HG02884 (cell line): ENCODE measurements around the gene TEX52.
A peak's percentile ranks its signal among the peaks of the same experiment; 100 is the strongest.

Experiments
- ATAC-seq: cut with Tn5 transposase; IDR thresholded peaks from one replicate; pipeline ENCODE4 v1.9.1; 2021; ENCODE audit warnings: mild to moderate bottlenecking, moderate library complexity; ENCODE audit not compliant: unreplicated experiment

Gene TEX52

GRCh38 chr12:2857021-2857431, at the start of gene TEX52:
TSS of gene TEX52 (minus strand) at chr12:2857039. CDS start at chr12:2857026, 13 bp downstream.
- ATAC-seq, result no peak

- ATAC-seq, result no peak
These were observed 47.4 kb upstream of the TEX52 start for GRCh38 chr12:2904260-2904659.

- no peak for ATAC-seq
These were observed 45.5 kb upstream of the TEX52 start for GRCh38 chr12:2902272-2902880.

GRCh38 chr12:2900642-2901041, 43.8 kb upstream of the TEX52 start:
- no peak for ATAC-seq

- ATAC-seq, result no peak
These were observed 40.6 kb upstream of the TEX52 start for GRCh38 chr12:2897418-2897817.

GRCh38 chr12:2895511-2895910, 38.7 kb upstream of the TEX52 start:
- ATAC-seq, result no peak

- no peak for ATAC-seq
These were observed 38.2 kb upstream of the TEX52 start for GRCh38 chr12:2895051-2895451.

- no peak for ATAC-seq
These were observed 36.2 kb upstream of the TEX52 start for GRCh38 chr12:2893007-2893406.

GRCh38 chr12:2892246-2892645, 35.4 kb upstream of the TEX52 start:
- ATAC-seq, result no peak

- ATAC-seq, result no peak
These were observed 34.6 kb upstream of the TEX52 start for GRCh38 chr12:2891240-2892053.

- ATAC-seq, result peak; percentile 98
These were observed 33.8 kb upstream of the TEX52 start, which contains the start of gene TULP3 for GRCh38 chr12:2890388-2891239. TSS of gene TULP3 (plus strand) at chr12:2890891. CDS start at chr12:2890948, 57 bp downstream.

- ATAC-seq, result no peak
These were observed 33.2 kb upstream of the TEX52 start for GRCh38 chr12:2890001-2890387.

GRCh38 chr12:2886768-2887450, 30.1 kb upstream of the TEX52 start:
- ATAC-seq, result no peak

- no peak for ATAC-seq
These were observed 28.0 kb upstream of the TEX52 start for GRCh38 chr12:2884810-2885209.

GRCh38 chr12:2879853-2880252, 23.0 kb upstream of the TEX52 start:
- ATAC-seq, result no peak

GRCh38 chr12:2877953-2878732, 21.3 kb upstream of the TEX52 start:
- ATAC-seq, result no peak

GRCh38 chr12:2877047-2877952, 20.5 kb upstream of the TEX52 start, which contains the start of the genes FOXM1 and RHNO1:
TSS of gene FOXM1 (minus strand) at chr12:2877174. CDS start at chr12:2874478, 2,696 bp downstream.
TSS of gene RHNO1 (plus strand) at chr12:2877223. CDS start at chr12:2885367, 8,144 bp downstream.
- peak; percentile 77 for ATAC-seq

- ATAC-seq, result peak; percentile 25
These were observed 19.7 kb upstream of the TEX52 start for GRCh38 chr12:2876431-2877046.
